IMR-90 (cell line): ENCODE results near the gene DBP. TPM values are rescaled to one million over a fixed set of nuclear protein-coding genes. Genes with fewer than 3 reads are reported as not detected.

Source experiments
- ATAC-seq: fragments of 200-7000 bp; cut with Tn5 transposase; 2 replicates; pipeline ENCODE4 v1.9.1; 2020; ENCODE audit warnings: low read depth, mild to moderate bottlenecking, moderate library complexity
- BruUV-seq: library from RNA; stranded (reverse); fragments of 400-500 nt; replicated peaks from 2 replicates; lab custom pipeline; 2021; lab: Mats Ljungman, UMichigan
- CTCF ChIA-PET: fragments of 300-600 bp; formaldehyde crosslinking; extraction: SDS; loops from one replicate; lab custom pipeline; 2021; ENCODE audit warnings: antibody characterized with exemption; lab: Yijun Ruan, JAX
- POLR2A ChIA-PET: fragments of 300-600 bp; sonication (Branson Sonifier 250); formaldehyde crosslinking; loops from one replicate; lab custom pipeline; 2022; ENCODE audit warnings: antibody characterized with exemption; ENCODE audit not compliant: unreplicated experiment; lab: Charles Lee
- DNase-seq: peaks from one replicate; pipeline ENCODE4 v3.0.0; 2013
- H2AFZ ChIP-seq: replicated peaks from 2 replicates; pipeline ENCODE3; 2013; ENCODE audit warnings: low read length, mild to moderate bottlenecking; ENCODE audit not compliant: poor library complexity
- H2AK5ac ChIP-seq: 2 replicates; pipeline ENCODE4 v1.6.1; 2013; ENCODE audit warnings: low read depth, low read length, inconsistent platforms
- H2AK9ac ChIP-seq: replicated peaks from 2 replicates; pipeline ENCODE3; 2013; ENCODE audit warnings: mild to moderate bottlenecking, low read depth, low read length, moderate library complexity; ENCODE audit not compliant: poor library complexity
- H2BK120ac ChIP-seq: 2 replicates; pipeline ENCODE4 v1.6.1; 2013; ENCODE audit warnings: low read depth, low read length, inconsistent platforms
- H2BK15ac ChIP-seq: 3 replicates; pipeline ENCODE4 v1.6.1; 2013; ENCODE audit warnings: low read depth, low read length, inconsistent platforms
- H2BK20ac ChIP-seq: 2 replicates; pipeline ENCODE4 v1.6.1; 2013; ENCODE audit warnings: low read depth, mild to moderate bottlenecking, inconsistent platforms, low read length, moderate library complexity
- H2BK5ac ChIP-seq: 2 replicates; pipeline ENCODE4 v1.6.1; 2013; ENCODE audit warnings: mild to moderate bottlenecking, low read depth, low read length, inconsistent platforms; ENCODE audit not compliant: poor library complexity, severe bottlenecking
- H3K14ac ChIP-seq: replicated peaks from 2 replicates; pipeline ENCODE4 v1.6.1; 2013; ENCODE audit warnings: low read depth, low read length, inconsistent platforms
- H3K18ac ChIP-seq: 2 replicates; pipeline ENCODE4 v1.6.1; 2013; ENCODE audit warnings: low read depth, low read length, control low read depth
- H3K23ac ChIP-seq: 2 replicates; pipeline ENCODE4 v1.6.1; 2013; ENCODE audit warnings: low read depth, low read length, inconsistent platforms
- H3K27ac ChIP-seq: 2 replicates; pipeline ENCODE4 v1.5.1; 2013; ENCODE audit warnings: mild to moderate bottlenecking, control low read depth, low read length; ENCODE audit not compliant: insufficient read depth
- H3K27me3 ChIP-seq: 2 replicates; pipeline ENCODE4 v1.6.1; 2013; ENCODE audit warnings: low read length; ENCODE audit not compliant: control insufficient read depth, insufficient read depth
- H3K36me3 ChIP-seq: 2 replicates; pipeline ENCODE4 v1.6.1; 2013; ENCODE audit warnings: low read length, mixed read lengths; ENCODE audit not compliant: control insufficient read depth, insufficient read depth
- H3K4ac ChIP-seq: 2 replicates; pipeline ENCODE4 v1.6.1; 2013; ENCODE audit warnings: low read depth, low read length, inconsistent platforms
- H3K4me1 ChIP-seq: 2 replicates; pipeline ENCODE4 v1.6.1; 2013; ENCODE audit warnings: low read length, mixed read lengths; ENCODE audit not compliant: control insufficient read depth, insufficient read depth
- H3K4me2 ChIP-seq: 2 replicates; pipeline ENCODE4 v1.6.1; 2013; ENCODE audit warnings: low read depth, mild to moderate bottlenecking, control low read depth, low read length, moderate library complexity
- H3K4me3 ChIP-seq: 2 replicates; pipeline ENCODE4 v1.5.1; 2013; ENCODE audit warnings: low read depth, mild to moderate bottlenecking, control low read depth, low read length, moderate library complexity; ENCODE audit not compliant: insufficient read depth
- H3K56ac ChIP-seq: 2 replicates; pipeline ENCODE4 v1.6.1; 2013; ENCODE audit warnings: low read length, inconsistent platforms; ENCODE audit not compliant: insufficient read depth; ENCODE audit errors: extremely low read depth
- H3K79me1 ChIP-seq, 2 experiments: 2 replicates each; pipeline ENCODE4 v1.6.1; 2013; ENCODE audit warnings: low read length in 2 of 2, inconsistent platforms in 1 of 2, low read depth in 1 of 2
- H3K9ac ChIP-seq: 2 replicates; pipeline ENCODE4 v1.6.1; 2013; ENCODE audit warnings: low read depth, low read length, control low read depth
- H3K9me1 ChIP-seq: 2 replicates; pipeline ENCODE4 v1.6.1; 2013; ENCODE audit warnings: low read length, inconsistent platforms; ENCODE audit not compliant: insufficient read depth
- H3K9me3 ChIP-seq: 2 replicates; pipeline ENCODE4 v1.6.1; 2013; ENCODE audit warnings: low read length; ENCODE audit not compliant: control insufficient read depth, insufficient read depth
- H4K20me1 ChIP-seq: 2 replicates; pipeline ENCODE4 v1.6.1; 2013; ENCODE audit warnings: low read length, inconsistent platforms; ENCODE audit not compliant: insufficient read depth
- H4K5ac ChIP-seq: 2 replicates; pipeline ENCODE4 v1.6.1; 2013; ENCODE audit warnings: mild to moderate bottlenecking, low read depth, low read length, control low read depth
- H4K8ac ChIP-seq, 2 experiments: 2 replicates each; pipeline ENCODE4 v1.6.1; 2013; ENCODE audit warnings: low read depth in 2 of 2, low read length in 2 of 2, control low read depth in 1 of 2, inconsistent platforms in 1 of 2
- H4K91ac ChIP-seq: 2 replicates; pipeline ENCODE4 v1.6.1; 2013; ENCODE audit warnings: low read depth, low read length, inconsistent platforms; ENCODE audit not compliant: insufficient read depth
- CEBPB ChIP-seq: IDR thresholded peaks from 2 replicates; pipeline ENCODE4 v1.6.1; 2012; ENCODE audit warnings: low read depth, low read length, improper control_type of control experiment
- CHD1 ChIP-seq: IDR thresholded peaks from 2 replicates; pipeline ENCODE4 v1.6.1; 2012; ENCODE audit warnings: low read depth, low read length, improper control_type of control experiment
- MAFK ChIP-seq: IDR thresholded peaks from 2 replicates; pipeline ENCODE4 v1.6.1; 2012; ENCODE audit warnings: low read depth, low read length, improper control_type of control experiment
- MAZ ChIP-seq: IDR thresholded peaks from 2 replicates; pipeline ENCODE4 v1.6.1; 2012; ENCODE audit warnings: low read depth, mild to moderate bottlenecking, low read length, improper control_type of control experiment, moderate library complexity, borderline replicate concordance
- MXI1 ChIP-seq: IDR thresholded peaks from 2 replicates; pipeline ENCODE4 v1.6.1; 2012; ENCODE audit warnings: low read depth, mild to moderate bottlenecking, low read length, moderate library complexity, borderline replicate concordance
- NFE2L2 ChIP-seq: fragments of 150-350 bp; IDR thresholded peaks from 2 replicates; pipeline ENCODE4 v1.6.1; 2016; ENCODE audit warnings: low read depth, mild to moderate bottlenecking, low read length
- RAD21 ChIP-seq: IDR thresholded peaks from 2 replicates; pipeline ENCODE4 v1.6.1; 2012; ENCODE audit warnings: low read length, improper control_type of control experiment
- RFX5 ChIP-seq: IDR thresholded peaks from 2 replicates; pipeline ENCODE4 v1.8.0; 2012; ENCODE audit warnings: low read depth, mild to moderate bottlenecking, low read length, moderate library complexity
- WGBS, 2 experiments: methylation state at CpG; one replicate each; pipeline versions ENCODE4 v1.1.5 to v1.1.7; 2013; ENCODE audit warnings: missing lambda C conversion rate in 2 of 2; ENCODE audit not compliant: insufficient read length in 1 of 2; ENCODE audit errors: extremely low coverage in 2 of 2; 5-methylcytosine and 5-hydroxymethylcytosine counted together
- dilution Hi-C: fragments of 300-500 bp; cut with HindIII; formaldehyde crosslinking; loops from one replicate; pipeline ENCODE4 v1.14.3; 2018; ENCODE audit warnings: low sequenced_read_pairs; ENCODE audit not compliant: unreplicated experiment
- in situ Hi-C: fragments of 300-500 bp; cut with MboI; formaldehyde crosslinking; loops from 3 replicates; pipeline ENCODE4 v1.14.3; 2019; ENCODE audit warnings: low sequenced_read_pairs, inconsistent platforms, mixed read lengths
- intact Hi-C: fragments of 100-400 bp; cut with micrococcal nuclease; formaldehyde crosslinking; loops from 2 replicates; pipeline ENCODE4 v1.10.0; 2022
- polyA plus RNA-seq, 3 experiments: library from polyadenylated mRNA; depleted of rRNA; stranded (reverse); fragments of >200 nt; gene quantifications; 2 replicates each; pipeline ENCODE4 v1.2.3, GENCODE V29; 2012; ENCODE audit warnings: low replicate concordance in 1 of 3
- total RNA-seq: library from RNA; depleted of rRNA; stranded (reverse); fragments of >200 nt; gene quantifications from 2 replicates; pipeline ENCODE4 v1.2.3, GENCODE V29; 2012
- TF ChIP-seq, protein P1 (sequence below): fragments of 150-350 bp; IDR thresholded peaks from 2 replicates; pipeline ENCODE4 v1.6.1; 2016; ENCODE audit warnings: low read depth, mild to moderate bottlenecking, low read length, moderate library complexity, borderline replicate concordance

The DBP gene
- total and polyA plus RNA-seq, 2 of the 4 experiments (the other 2 are of a cell fraction): 3.0 to 3.6 TPM

GRCh38 chr19:48642862-48643261, 5.7 kb upstream of the DBP start:
- intact Hi-C loops (loop anchor here (10.0 kb wide), 1 partner anchor 322 kb away; the partner anchor contains the start of gene FTL), dilution Hi-C loops (no loop called here), in situ Hi-C loops (loop anchor here (10.0 kb wide), 2 partner anchors 192 to 322 kb away; partner anchors contain the start of genes FTL and HSD17B14)
- no peaks in the 10 kb centered on the region for H3K36me3 ChIP-seq
- DNase-seq (no peak), ATAC-seq (no peak)
- no peak overlapping the region for H4K5ac ChIP-seq
- 93% methylated on average over 3 of the region's 5 CpGs; no CpG with 5 or more reads in 1 of the 2 experiments for WGBS, 2 experiments
- H3K9me1 ChIP-seq: peaks cover 5% of the 10 kb centered on the region
- H4K20me1 ChIP-seq: no peaks in the 10 kb centered on the region
- H3K4me3 ChIP-seq: no peak overlapping the region
- H3K9me3 ChIP-seq: no peaks in the 10 kb centered on the region
- H3K9ac ChIP-seq: no peak overlapping the region
- no peak overlapping the region for H3K23ac ChIP-seq
- POLR2A ChIA-PET: no interaction called here
- TF ChIP-seq MAFK: no peak
- TF ChIP-seq CEBPB: no peak
- no peak for TF ChIP-seq MXI1
- TF ChIP-seq, protein P1, sequence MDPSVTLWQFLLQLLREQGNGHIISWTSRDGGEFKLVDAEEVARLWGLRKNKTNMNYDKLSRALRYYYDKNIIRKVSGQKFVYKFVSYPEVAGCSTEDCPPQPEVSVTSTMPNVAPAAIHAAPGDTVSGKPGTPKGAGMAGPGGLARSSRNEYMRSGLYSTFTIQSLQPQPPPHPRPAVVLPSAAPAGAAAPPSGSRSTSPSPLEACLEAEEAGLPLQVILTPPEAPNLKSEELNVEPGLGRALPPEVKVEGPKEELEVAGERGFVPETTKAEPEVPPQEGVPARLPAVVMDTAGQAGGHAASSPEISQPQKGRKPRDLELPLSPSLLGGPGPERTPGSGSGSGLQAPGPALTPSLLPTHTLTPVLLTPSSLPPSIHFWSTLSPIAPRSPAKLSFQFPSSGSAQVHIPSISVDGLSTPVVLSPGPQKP: no peak
- no peak for TF ChIP-seq RFX5
- TF ChIP-seq RAD21: no peak
- no peak for TF ChIP-seq MAZ
- TF ChIP-seq CHD1: no peak
- TF ChIP-seq NFE2L2: no peak
- no peak overlapping the region for H2AK5ac ChIP-seq
- H3K79me1 ChIP-seq: peaks cover 0 to 4% of the 10 kb centered on the region in 2 experiments; a peak in 2 of 4 replicates
- no peak overlapping the region for H3K27ac ChIP-seq
- no peaks in the 10 kb centered on the region for H3K27me3 ChIP-seq
- no peak overlapping the region for H3K14ac ChIP-seq
- no peak overlapping the region for H2AK9ac ChIP-seq
- H3K18ac ChIP-seq: no peak overlapping the region
- CTCF ChIA-PET: no interaction called here
- H3K4ac ChIP-seq: no peak overlapping the region
- H2BK120ac ChIP-seq: no peak overlapping the region
- H4K91ac ChIP-seq: no peak overlapping the region
- H2AFZ ChIP-seq: no peak overlapping the region
- peaks cover 8% of the 10 kb centered on the region for H3K4me1 ChIP-seq
- H3K56ac ChIP-seq: no peak overlapping the region
- H2BK20ac ChIP-seq: no peak overlapping the region
- no peak overlapping the region for H3K4me2 ChIP-seq
- H4K8ac ChIP-seq: no peak overlapping the region
- H2BK15ac ChIP-seq: no peak overlapping the region
- H2BK5ac ChIP-seq: no peak overlapping the region
- no TSS peak for BruUV-seq
